Adipose tissue (tissue), 3 donors: Measurements from ENCODE around the gene KIF26B. TPM values are rescaled to one million over a fixed set of nuclear protein-coding genes. Genes with fewer than 3 reads are reported as not detected.
"Not testable (repeated sequence)": the region's sequence is repeated elsewhere in the genome, so short reads cannot be mapped to it uniquely, and the experiment has no call there.

ENCODE experiments used
- H3K27ac ChIP-seq: one replicate; pipeline ENCODE4 v1.5.1; 2013; ENCODE audit warnings: low read depth, low read length
- WGBS, 3 donors: extraction: QIAGEN DNeasy Blood & Tissue Kit; methylation state at CpG; one replicate each; pipeline ENCODE4 v1.1.7; 2013; 5-methylcytosine and 5-hydroxymethylcytosine counted together
- polyA plus RNA-seq, 3 donors: library from polyadenylated mRNA; stranded (reverse); fragments of 200-250 nt; gene quantifications; one replicate each; pipeline ENCODE4 v1.2.3, GENCODE V29; 2013
- donor health status: healthy with polysubstance abuse.
- donor health status: Bipolar disorder and iron deficiency.
- donor health status: healthy.

Gene KIF26B
- polyA plus RNA-seq, 3 donors = 0.08 to 0.56 (median 0.12) TPM

DNA sequence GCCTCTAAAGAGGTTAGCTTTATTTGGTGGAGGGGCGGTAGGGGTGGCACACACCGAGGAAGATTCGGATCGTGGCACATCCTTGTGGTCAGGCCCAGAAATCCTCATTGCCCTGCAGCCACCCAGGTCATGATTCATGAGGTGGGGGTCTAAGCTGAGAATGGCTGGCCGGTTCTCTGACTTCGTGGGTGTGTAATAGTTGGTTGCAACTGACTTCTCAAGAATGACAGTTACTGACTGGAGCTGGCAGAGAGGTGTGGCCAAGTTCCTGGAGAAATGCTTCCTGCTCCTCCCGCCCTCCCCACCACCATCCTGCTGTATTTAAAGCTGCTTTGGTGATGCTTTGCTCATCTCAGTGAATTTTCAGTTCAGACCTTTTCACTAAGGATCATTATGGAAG, 198.6 kb downstream of the KIF26B start:
- WGBS, 3 donors = 87 to 91% (median 89%) methylated on average over 7 of the region's 7 CpGs
- H3K27ac ChIP-seq = no peak overlapping the region

DNA sequence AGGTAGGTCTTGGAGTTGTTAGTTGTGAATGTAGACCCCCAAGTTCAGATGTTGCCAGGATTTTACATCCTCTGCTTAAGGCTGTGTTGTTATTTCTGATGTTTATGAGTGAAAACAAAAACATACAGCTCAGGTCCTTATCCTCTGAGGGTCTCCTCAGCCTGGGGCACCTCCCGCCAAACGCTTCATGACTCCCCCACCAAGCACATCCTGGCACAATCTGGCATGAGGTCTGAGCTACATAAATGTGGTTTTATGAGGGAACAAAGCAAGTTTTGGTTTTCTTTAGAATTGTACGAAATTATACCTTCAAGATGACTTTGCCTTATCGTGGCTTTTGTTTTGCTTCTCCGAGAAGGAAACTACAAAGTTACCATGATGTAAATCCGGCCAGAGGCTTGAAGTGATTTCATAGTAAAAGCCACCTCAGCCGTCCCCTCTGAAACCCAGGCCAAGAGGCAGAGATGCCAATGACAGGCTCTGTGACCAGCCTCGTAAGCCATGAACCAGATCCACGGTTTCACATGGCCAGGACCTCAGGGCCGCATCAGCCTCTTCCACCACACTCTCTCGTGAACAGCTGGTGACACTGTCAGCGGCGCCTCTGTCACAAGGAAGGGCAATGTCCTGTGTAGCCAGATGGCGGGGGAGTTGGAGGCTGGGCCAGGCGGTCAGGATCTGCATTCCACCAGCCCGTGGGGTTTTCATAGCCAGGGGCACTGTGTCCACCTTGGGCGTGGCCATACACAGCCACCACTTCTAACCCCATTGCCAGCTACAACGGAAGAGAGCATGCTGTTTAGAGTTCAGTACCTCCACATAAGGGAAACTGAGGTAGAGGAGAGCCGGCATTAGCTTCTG, 199.4 kb downstream of the KIF26B start:
- H3K27ac ChIP-seq = no peak overlapping the region
- 89 to 92% (median 90%) methylated on average over 19 of the region's 19 CpGs for WGBS, 3 donors

- 74 to 93% (median 93%) methylated on average over 12 to 14 of the region's 14 CpGs for WGBS, 3 donors
- H3K27ac ChIP-seq = not testable (repeated sequence)
These were observed 201.3 kb downstream of the KIF26B start for GRCh38 chr1:245355851-245356630.

DNA sequence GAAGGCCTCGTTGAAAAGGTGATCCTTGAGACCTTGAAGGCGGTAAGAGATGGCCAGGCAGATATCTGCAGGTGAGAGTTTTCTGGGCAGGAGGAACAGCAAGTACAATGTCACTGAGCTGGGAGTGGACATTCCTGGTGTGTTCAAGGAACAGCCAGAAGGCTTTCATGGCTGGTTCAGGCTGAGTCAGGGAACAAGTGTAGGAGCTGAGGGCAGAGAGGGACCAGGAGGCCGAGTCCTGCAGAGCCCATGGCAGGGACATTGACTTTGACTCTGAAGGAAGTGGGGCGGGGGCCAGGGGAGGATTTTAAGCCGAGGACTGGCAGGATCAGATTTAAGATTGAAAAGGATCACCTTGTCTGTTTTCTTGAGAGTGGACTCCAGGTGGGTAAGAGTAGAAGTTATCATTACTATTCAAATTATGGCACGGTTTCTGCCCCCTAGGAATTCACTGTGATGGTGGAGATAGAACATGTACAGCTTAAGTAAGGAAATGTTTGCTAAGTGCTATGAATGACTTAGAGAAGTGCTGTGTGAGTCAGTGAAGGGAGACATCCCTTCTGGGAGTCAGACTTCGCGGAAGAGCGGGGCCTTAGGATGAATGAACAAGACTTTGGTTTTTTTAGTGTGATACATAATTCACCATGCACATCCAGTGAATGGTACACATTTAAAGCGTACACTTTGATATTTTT, 202.3 kb downstream of the KIF26B start:
- 71 to 93% (median 92%) methylated on average over 10 of the region's 10 CpGs for WGBS, 3 donors
- no peak overlapping the region for H3K27ac ChIP-seq

- not testable (repeated sequence) for H3K27ac ChIP-seq
- WGBS, 3 donors = 84 to 88% (median 85%) methylated on average over 12 of the region's 12 CpGs
These were observed 204.4 kb downstream of the KIF26B start for GRCh38 chr1:245359101-245359680.

DNA sequence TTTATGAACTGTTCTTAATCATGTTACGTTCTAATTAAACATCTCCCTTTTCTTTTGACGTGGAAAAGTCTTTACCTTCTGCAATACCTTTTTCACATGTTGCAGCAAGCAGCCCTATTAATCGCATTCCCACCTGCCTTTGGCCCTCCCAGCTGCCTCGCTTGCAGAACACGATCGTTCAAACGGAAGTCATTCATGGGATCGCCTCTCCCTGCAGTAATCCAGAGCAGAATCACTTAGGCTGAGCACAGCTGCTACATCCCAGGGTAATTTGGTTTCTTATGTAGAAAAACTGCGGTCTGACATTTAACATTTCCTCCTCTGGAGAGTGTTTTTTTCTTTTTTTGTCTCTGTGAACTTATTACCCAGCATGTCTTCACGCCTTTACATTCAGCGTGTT, 206.3 kb downstream of the KIF26B start:
- 78 to 85% (median 82%) methylated on average over 11 of the region's 11 CpGs for WGBS, 3 donors

DNA sequence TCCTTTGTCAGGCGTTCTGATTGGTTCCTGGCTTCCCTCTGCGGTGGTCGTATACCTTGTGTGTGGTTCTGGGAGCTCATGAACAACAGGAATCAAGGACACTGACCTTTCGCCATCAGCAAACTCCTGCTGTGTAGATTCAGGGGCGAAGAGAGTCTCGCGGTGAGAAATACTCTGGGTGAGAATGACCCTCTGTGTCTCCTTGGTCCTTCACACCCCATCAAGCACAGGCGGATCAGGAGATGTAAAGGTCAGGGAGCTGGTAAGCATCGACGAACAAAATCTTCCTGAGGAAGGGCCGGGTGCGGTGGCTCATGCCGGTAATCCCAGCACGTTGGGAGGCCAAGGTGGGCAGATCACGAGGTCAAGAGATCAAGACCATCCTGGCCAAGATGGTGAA, 207.2 kb downstream of the KIF26B start:
- no peak overlapping the region for H3K27ac ChIP-seq
- 92% methylated on average over 15 of the region's 15 CpGs for WGBS, 3 donors

More for the DNA sequence above, 206.3 kb downstream of the KIF26B start:
- no peak overlapping the region for H3K27ac ChIP-seq

- no peak overlapping the region for H3K27ac ChIP-seq
- 80 to 89% (median 88%) methylated on average over 15 of the region's 15 CpGs for WGBS, 3 donors
These were observed 208.8 kb downstream of the KIF26B start for GRCh38 chr1:245363461-245364200.

- WGBS, 3 donors = 62 to 80% (median 77%) methylated on average over 21 of the region's 21 CpGs
- no peak overlapping the region for H3K27ac ChIP-seq
These were observed 210.6 kb downstream of the KIF26B start for GRCh38 chr1:245365095-245366020.

DNA sequence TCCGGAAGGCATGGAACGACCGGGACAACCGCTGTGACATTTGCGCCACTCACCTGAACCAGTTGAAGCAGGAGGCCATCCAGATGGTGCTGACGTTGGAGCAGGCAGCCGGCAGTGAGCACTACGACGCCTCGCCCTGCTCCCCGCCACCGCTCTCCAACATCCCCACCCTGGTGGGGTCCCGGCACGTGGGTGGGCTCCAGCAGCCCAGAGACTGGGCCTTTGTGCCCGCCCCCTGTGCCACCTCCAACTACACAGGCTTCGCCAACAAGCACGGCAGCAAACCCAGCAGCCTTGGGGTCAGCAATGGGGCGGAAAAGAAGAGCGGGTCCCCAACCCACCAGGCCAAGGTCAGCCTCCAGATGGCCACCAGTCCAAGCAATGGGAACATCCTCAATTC, 212.1 kb downstream of the KIF26B start:
- 94 to 96% (median 96%) methylated on average over 19 of the region's 19 CpGs for WGBS, 3 donors
- H3K27ac ChIP-seq = no peak overlapping the region

GRCh38 chr1:245370175-245370825, 215.5 kb downstream of the KIF26B start:
- WGBS, 3 donors = 91 to 93% (median 93%) methylated on average over 15 of the region's 15 CpGs
- H3K27ac ChIP-seq = no peak overlapping the region

- no peak overlapping the region for H3K27ac ChIP-seq
- 76 to 77% (median 76%) methylated on average over 18 of the region's 18 CpGs for WGBS, 3 donors
These were observed 216.3 kb downstream of the KIF26B start for GRCh38 chr1:245370905-245371581.

DNA sequence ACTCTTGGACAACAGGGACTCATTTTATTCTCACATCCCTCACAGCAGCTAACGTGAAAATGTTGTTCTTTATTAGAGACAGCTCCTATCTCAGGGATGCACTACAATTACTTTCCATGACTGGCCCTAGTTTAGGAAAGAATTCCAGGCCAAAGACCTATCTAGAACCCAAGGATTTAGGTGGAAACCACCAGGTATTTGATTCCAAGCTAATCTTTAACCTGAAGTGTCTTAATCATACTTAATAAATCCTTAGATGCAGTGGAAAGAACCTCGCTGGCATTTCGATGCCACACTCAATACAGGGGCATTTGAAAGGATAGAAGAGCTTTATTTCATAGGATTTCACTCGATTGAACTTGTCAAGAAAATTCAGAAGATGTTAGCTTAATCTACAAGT, 218.3 kb downstream of the KIF26B start:
- no peak overlapping the region for H3K27ac ChIP-seq
- WGBS, 3 donors = 84 to 90% (median 90%) methylated on average over 4 of the region's 4 CpGs

DNA sequence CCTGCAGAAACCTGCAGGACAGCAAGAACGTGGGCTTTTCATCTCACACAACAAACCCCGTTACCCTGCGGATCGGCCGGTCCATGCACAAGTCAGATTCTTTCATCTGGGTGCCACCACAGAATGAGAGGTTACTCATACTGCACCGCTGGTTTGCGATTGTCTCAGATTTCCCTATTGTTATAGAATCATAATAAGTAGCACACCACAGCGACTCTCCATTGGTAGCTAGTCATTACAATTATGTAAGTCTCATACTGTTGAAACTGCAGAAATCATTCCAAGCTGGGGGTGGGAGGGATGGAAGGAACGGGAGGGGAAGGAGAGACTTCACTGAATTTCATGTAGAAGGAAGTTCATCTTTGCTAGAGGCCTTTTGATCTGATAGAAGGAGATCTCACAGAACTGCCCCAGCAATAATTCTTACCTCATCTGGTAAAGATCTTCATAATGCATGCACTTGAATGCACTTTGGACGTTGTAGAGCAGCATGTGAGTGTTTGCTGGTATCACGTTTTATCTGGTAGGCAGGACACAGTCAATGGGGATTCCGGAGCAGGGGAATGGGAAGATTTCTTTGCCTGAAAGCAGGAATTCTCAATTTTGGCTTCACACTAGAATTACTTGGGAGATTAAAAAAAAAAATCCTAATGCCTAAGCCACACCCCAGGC, 221.1 kb downstream of the KIF26B start:
- 82 to 91% (median 86%) methylated on average over 12 of the region's 12 CpGs for WGBS, 3 donors
- H3K27ac ChIP-seq = no peak overlapping the region

- 53 to 85% (median 82%) methylated on average over 5 of the region's 5 CpGs for WGBS, 3 donors
- no peak overlapping the region for H3K27ac ChIP-seq
These were observed 223.1 kb downstream of the KIF26B start for GRCh38 chr1:245377854-245378253.
